HG03064 (cell line): ENCODE measurements around the gene EXOC4.
"Not testable (repeated sequence)": the region's sequence is repeated elsewhere in the genome, so short reads cannot be mapped to it uniquely, and the experiment has no call there.

Source experiments
- ATAC-seq: cut with Tn5 transposase; IDR thresholded peaks from one replicate; pipeline ENCODE4 v1.9.1; 2021; ENCODE audit warnings: low read depth; ENCODE audit not compliant: unreplicated experiment

EXOC4 gene

GRCh38 chr7:133886797-133887196 lies 633.9 kb downstream of the EXOC4 start:
- ATAC-seq: no peak

- ATAC-seq: no peak
Observed at GRCh38 chr7:133887459-133887858, 634.6 kb downstream of the EXOC4 start.

GRCh38 chr7:133888061-133888930 lies 635.4 kb downstream of the EXOC4 start:
- ATAC-seq: no peak

GRCh38 chr7:133904776-133905175 lies 651.9 kb downstream of the EXOC4 start:
- no peak for ATAC-seq

- ATAC-seq: not testable (repeated sequence)
Observed at GRCh38 chr7:133906553-133906952, 653.7 kb downstream of the EXOC4 start.

GRCh38 chr7:133910761-133911160 lies 657.9 kb downstream of the EXOC4 start:
- ATAC-seq: no peak

- ATAC-seq: no peak
Observed at GRCh38 chr7:133911724-133912123, 658.8 kb downstream of the EXOC4 start.

GRCh38 chr7:133912916-133913697 lies 660.2 kb downstream of the EXOC4 start:
- no peak for ATAC-seq

GRCh38 chr7:133916621-133917020 lies 663.7 kb downstream of the EXOC4 start:
- ATAC-seq: no peak

GRCh38 chr7:133919810-133920209 lies 666.9 kb downstream of the EXOC4 start:
- ATAC-seq: no peak

GRCh38 chr7:133921635-133922182 lies 668.8 kb downstream of the EXOC4 start:
- ATAC-seq: no peak

GRCh38 chr7:133923974-133924373 lies 671.1 kb downstream of the EXOC4 start:
- ATAC-seq: no peak

- ATAC-seq: no peak
Observed at GRCh38 chr7:133931053-133931452, 678.2 kb downstream of the EXOC4 start.

GRCh38 chr7:133932591-133932990 lies 679.7 kb downstream of the EXOC4 start:
- no peak for ATAC-seq

- ATAC-seq: no peak
Observed at GRCh38 chr7:133934262-133934976, 681.5 kb downstream of the EXOC4 start.

GRCh38 chr7:133934977-133935330 lies 682.1 kb downstream of the EXOC4 start:
- ATAC-seq: no peak

- no peak for ATAC-seq
Observed at GRCh38 chr7:133936074-133936473, 683.2 kb downstream of the EXOC4 start.

GRCh38 chr7:133937786-133938185 lies 684.9 kb downstream of the EXOC4 start:
- no peak for ATAC-seq

- ATAC-seq: no peak
Observed at GRCh38 chr7:133940368-133940767, 687.5 kb downstream of the EXOC4 start.

- no peak for ATAC-seq
Observed at GRCh38 chr7:133941496-133941895, 688.6 kb downstream of the EXOC4 start.

GRCh38 chr7:133945497-133945896 lies 692.6 kb downstream of the EXOC4 start:
- ATAC-seq: no peak
